PC-3 (cell line): ENCODE data around the gene GRHPR. TPM values are rescaled to one million over a fixed set of nuclear protein-coding genes. Genes with fewer than 3 reads are reported as not detected.

Experiments
- ATAC-seq: fragments of 200-7000 bp; cut with Tn5 transposase; 2 replicates; pipeline ENCODE4 v1.9.1; 2020; ENCODE audit warnings: mild to moderate bottlenecking, moderate library complexity
- BruUV-seq: library from RNA; stranded (reverse); fragments of 400-500 nt; replicated peaks from 2 replicates; lab custom pipeline; 2021; lab: Mats Ljungman, UMichigan
- CTCF ChIA-PET: fragments of 300-600 bp; sonication (Branson Sonifier 250); formaldehyde crosslinking; loops from one replicate; lab custom pipeline; 2022; ENCODE audit warnings: antibody characterized with exemption; lab: Charles Lee
- POLR2A ChIA-PET: fragments of 300-600 bp; sonication (Branson Sonifier 250); formaldehyde crosslinking; loops from one replicate; lab custom pipeline; 2022; ENCODE audit warnings: antibody characterized with exemption; ENCODE audit not compliant: unreplicated experiment; lab: Charles Lee
- DNase-seq: peaks from one replicate; pipeline ENCODE4 v3.0.0-alpha.2; 2015
- H2AFZ ChIP-seq: fragments of 300-600 bp; sonication (generic); 2 replicates; pipeline ENCODE4 v1.6.0; 2016; ENCODE audit warnings: antibody characterized with exemption, low read length
- H3F3A ChIP-seq: fragments of 300-600 bp; sonication (generic); one replicate; pipeline ENCODE4 v1.6.0; 2017; ENCODE audit warnings: antibody characterized with exemption, low read length, control low read depth, mild to moderate bottlenecking; ENCODE audit not compliant: unreplicated experiment
- H3K27ac ChIP-seq: fragments of 300-600 bp; sonication (generic); 2 replicates; pipeline ENCODE4 v1.5.1; 2016; ENCODE audit warnings: mild to moderate bottlenecking, low read length
- H3K27me3 ChIP-seq: fragments of 300-600 bp; sonication (generic); 2 replicates; pipeline ENCODE4 v1.6.1; 2016; ENCODE audit warnings: low read length, mixed read lengths
- H3K36me3 ChIP-seq: fragments of 300-600 bp; sonication (generic); 2 replicates; pipeline ENCODE4 v1.6.1; 2016; ENCODE audit warnings: low read depth, mixed run types, low read length, mixed read lengths
- H3K4me1 ChIP-seq: fragments of 300-600 bp; sonication (generic); 2 replicates; pipeline ENCODE4 v1.5.1; 2016; ENCODE audit warnings: low read length; ENCODE audit not compliant: insufficient read depth
- H3K4me2 ChIP-seq: fragments of 300-600 bp; sonication (generic); 2 replicates; pipeline ENCODE4 v1.6.0; 2016; ENCODE audit warnings: low read length
- H3K4me3 ChIP-seq: fragments of 300-600 bp; sonication (generic); 2 replicates; pipeline ENCODE4 v1.5.1; 2016; ENCODE audit warnings: mild to moderate bottlenecking, low read length, mixed read lengths
- H3K79me2 ChIP-seq: fragments of 300-600 bp; sonication (generic); 2 replicates; pipeline ENCODE4 v1.6.1; 2017; ENCODE audit warnings: low read length, mixed read lengths
- H3K9ac ChIP-seq: fragments of 300-600 bp; sonication (generic); 2 replicates; pipeline ENCODE4 v1.6.0; 2016; ENCODE audit warnings: mild to moderate bottlenecking, low read length
- H3K9me2 ChIP-seq: fragments of 300-600 bp; sonication (generic); replicated peaks from 2 replicates; pipeline ENCODE4 v1.6.1; 2016; ENCODE audit warnings: mixed run types, low read length, mixed read lengths
- H3K9me3 ChIP-seq: fragments of 300-600 bp; sonication (generic); 2 replicates; pipeline ENCODE4 v1.6.1; 2016; ENCODE audit warnings: low read length, mixed read lengths
- H4K20me1 ChIP-seq: fragments of 300-600 bp; sonication (generic); 2 replicates; pipeline ENCODE4 v1.6.1; 2016; ENCODE audit warnings: low read length, mixed read lengths
- CTCF ChIP-seq: fragments of 300-600 bp; sonication (generic); conservative IDR thresholded peaks from 2 replicates; pipeline ENCODE4 v1.5.1; 2017; ENCODE audit warnings: antibody characterized with exemption, low read depth, mild to moderate bottlenecking, low read length
- EZH2 ChIP-seq: fragments of 300-600 bp; sonication (generic); IDR thresholded peaks from one replicate; pipeline ENCODE4 v1.6.1; 2017; ENCODE audit warnings: antibody characterized with exemption, mild to moderate bottlenecking, low read length; ENCODE audit not compliant: unreplicated experiment
- EZH2phosphoT487 ChIP-seq: fragments of 300-600 bp; sonication (generic); IDR thresholded peaks from 2 replicates; pipeline ENCODE4 v1.6.1; 2018; ENCODE audit warnings: mild to moderate bottlenecking, antibody characterized with exemption, low read length, borderline replicate concordance
- intact Hi-C: fragments of 100-400 bp; cut with micrococcal nuclease; formaldehyde crosslinking; loops from 2 replicates; pipeline ENCODE4 v1.9.0; 2023
- total RNA-seq: library from RNA; depleted of rRNA; stranded (reverse); fragments of >200 nt; gene quantifications from 2 replicates; pipeline ENCODE4 v1.2.3, GENCODE V29; 2014

Gene GRHPR
- total RNA-seq, 1 experiment from 2014 or later = 84.1 TPM

- TF ChIP-seq EZH2phosphoT487 = no peak
- no peak for TF ChIP-seq CTCF
- no peak for TF ChIP-seq EZH2
- Histone ChIP-seq H3K9me3 (no peaks in the 10 kb centered on the region), H3K27me3 (no peaks in the 10 kb centered on the region), H3K9ac (no peak overlapping the region), H2AFZ (no peak overlapping the region), H3K36me3 (no peaks in the 10 kb centered on the region), H3K4me2 (no peak overlapping the region), H3K9me2 (no peaks in the 10 kb centered on the region), H3K4me3 (no peak overlapping the region), H3K27ac (no peak overlapping the region), H3F3A (no peaks in the 10 kb centered on the region), H3K79me2 (peaks cover 30% of the 10 kb centered on the region), H3K4me1 (peaks cover 21% of the 10 kb centered on the region), H4K20me1 (no peaks in the 10 kb centered on the region)
- no peak for DNase-seq
- CTCF ChIA-PET = no interaction called here
- POLR2A ChIA-PET = no interaction called here
- no peak for ATAC-seq
- no TSS peak for BruUV-seq
- intact Hi-C loops = no loop called here
These were observed 2.0 kb upstream of the GRHPR start for GRCh38 chr9:37420271-37421215.

GRCh38 chr9:37421914-37422288, 595 bp upstream of the GRHPR start:
- Histone ChIP-seq H3K4me3 (peak overlapping the region; percentile 89), H3K27ac (no peak overlapping the region; the same call in 1 of the 2 replicates), H3K36me3 (no peaks in the 10 kb centered on the region), H3K4me2 (peak overlapping the region; percentile 88), H3K9me3 (no peaks in the 10 kb centered on the region), H3K9ac (peak overlapping the region; percentile 90), H3K4me1 (peaks cover 21% of the 10 kb centered on the region), H3F3A (no peaks in the 10 kb centered on the region), H3K27me3 (no peaks in the 10 kb centered on the region), H2AFZ (peak overlapping the region; percentile 84), H4K20me1 (no peaks in the 10 kb centered on the region), H3K79me2 (peaks cover 30% of the 10 kb centered on the region), H3K9me2 (no peaks in the 10 kb centered on the region)
- TF ChIP-seq EZH2 (no peak), EZH2phosphoT487 (no peak), CTCF (no peak)
- ChIA-PET CTCF (no interaction called here), POLR2A (no interaction called here)
- intact Hi-C loops = no loop called here
- TSS peak; percentile 57 for BruUV-seq
- ATAC-seq (no peak; the same call in 1 of the 2 replicates), DNase-seq (no peak)

- TF ChIP-seq EZH2phosphoT487 (no peak), CTCF (no peak), EZH2 (no peak)
- intact Hi-C loops = no loop called here
These were observed 1.0 kb downstream of the GRHPR start for GRCh38 chr9:37423508-37423907.

More at GRCh38 chr9:37423508-37423907, 1.0 kb downstream of the GRHPR start:
- DNase-seq = no peak
- POLR2A ChIA-PET = no interaction called here
- no peaks in the 10 kb centered on the region for H3K36me3 ChIP-seq
- CTCF ChIA-PET = no interaction called here
- H3K9ac ChIP-seq = peak overlapping the region; percentile 90
- no peak for ATAC-seq
- no peak overlapping the region for H2AFZ ChIP-seq
- no peak overlapping the region for H3K27ac ChIP-seq
- H3K9me2 ChIP-seq = no peaks in the 10 kb centered on the region
- no peaks in the 10 kb centered on the region for H3F3A ChIP-seq
- peak overlapping the region; percentile 88 for H3K4me2 ChIP-seq
- peaks cover 16% of the 10 kb centered on the region for H3K4me1 ChIP-seq
- BruUV-seq = no TSS peak
- no peaks in the 10 kb centered on the region for H3K27me3 ChIP-seq
- peaks cover 30% of the 10 kb centered on the region for H3K79me2 ChIP-seq
- H4K20me1 ChIP-seq = no peaks in the 10 kb centered on the region
- no peaks in the 10 kb centered on the region for H3K9me3 ChIP-seq
- H3K4me3 ChIP-seq = peak overlapping the region; percentile 89
